HG03432 (cell line): ENCODE data around the gene BNC2.
"Not testable (repeated sequence)": the region's sequence is repeated elsewhere in the genome, so short reads cannot be mapped to it uniquely, and the experiment has no call there.

ENCODE experiments used
- ATAC-seq: cut with Tn5 transposase; IDR thresholded peaks from one replicate; pipeline ENCODE4 v1.9.1; 2021; ENCODE audit warnings: mild to moderate bottlenecking, moderate library complexity; ENCODE audit not compliant: unreplicated experiment

Gene BNC2

GRCh38 chr9:16475257-16475656, 395.2 kb downstream of the BNC2 start:
- no peak for ATAC-seq

DNA sequence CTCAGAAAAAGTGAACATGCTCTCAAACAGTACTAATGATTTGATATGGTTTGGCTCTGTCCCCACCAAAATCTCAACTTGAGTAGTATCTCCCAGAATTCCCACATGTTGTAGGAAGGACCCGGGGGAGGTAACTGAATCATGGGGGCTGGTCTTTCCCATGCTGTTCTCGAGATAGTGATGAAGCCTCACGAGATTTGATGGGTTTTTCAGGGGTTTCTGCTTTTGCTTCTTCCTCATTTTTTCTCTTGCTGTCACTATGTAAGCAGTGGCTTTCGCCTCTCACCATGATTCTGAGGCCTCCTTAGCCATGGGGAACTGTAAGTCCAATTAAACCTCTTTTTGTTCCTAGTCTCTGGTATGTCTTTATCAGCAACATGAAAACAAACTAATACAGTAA, 401.3 kb downstream of the BNC2 start:
- ATAC-seq: no peak

GRCh38 chr9:16461851-16462250, 408.6 kb downstream of the BNC2 start:
- no peak for ATAC-seq

- no peak for ATAC-seq
Measured at GRCh38 chr9:16461137-16461840, 409.2 kb downstream of the BNC2 start.

GRCh38 chr9:16460696-16461095, 409.8 kb downstream of the BNC2 start:
- no peak for ATAC-seq

- peak; percentile 54 for ATAC-seq
Measured at GRCh38 chr9:16459421-16460148, 410.9 kb downstream of the BNC2 start.

GRCh38 chr9:16458696-16459420, 411.6 kb downstream of the BNC2 start:
- ATAC-seq: peak; percentile 82

GRCh38 chr9:16455842-16456241, 414.6 kb downstream of the BNC2 start:
- no peak for ATAC-seq

DNA sequence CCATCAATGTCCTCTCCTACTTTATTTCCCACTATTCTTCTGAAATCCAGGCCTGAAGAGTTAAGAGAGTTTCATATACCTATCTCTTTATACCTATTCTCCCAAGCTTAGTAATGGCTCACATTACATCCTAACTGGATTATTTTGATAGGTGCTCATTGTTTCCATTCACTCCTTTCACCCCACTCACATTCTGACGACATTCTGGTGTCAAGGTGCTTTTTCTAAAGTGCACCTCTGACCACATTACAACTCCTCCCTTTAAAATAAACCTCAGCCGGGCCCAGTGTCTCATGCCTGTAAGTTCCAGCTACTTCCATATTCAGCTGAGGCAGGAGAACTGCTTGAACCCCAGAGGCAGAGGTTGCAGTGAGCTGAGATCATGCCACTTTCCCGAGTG, 417.1 kb downstream of the BNC2 start:
- ATAC-seq: no peak

DNA sequence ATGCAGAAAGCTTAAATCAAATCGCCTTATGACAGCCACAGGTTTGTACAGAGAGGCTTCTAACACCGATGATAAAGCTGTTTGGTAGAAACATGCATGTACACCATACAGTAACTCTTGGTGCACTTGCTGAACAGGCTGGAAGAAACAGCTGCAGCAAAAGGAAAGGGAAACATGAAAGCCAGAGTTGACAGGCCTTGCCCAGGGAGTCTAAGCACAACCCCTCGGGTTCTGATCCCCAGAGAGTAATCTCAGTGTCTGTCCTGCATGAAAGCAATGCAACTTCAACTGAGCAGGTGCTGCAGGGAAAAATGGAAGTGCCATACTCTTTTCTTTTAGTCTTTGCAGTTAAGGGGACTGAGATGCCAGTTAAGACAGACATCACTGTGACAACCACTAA, 419.9 kb downstream of the BNC2 start:
- peak; percentile 59 for ATAC-seq

DNA sequence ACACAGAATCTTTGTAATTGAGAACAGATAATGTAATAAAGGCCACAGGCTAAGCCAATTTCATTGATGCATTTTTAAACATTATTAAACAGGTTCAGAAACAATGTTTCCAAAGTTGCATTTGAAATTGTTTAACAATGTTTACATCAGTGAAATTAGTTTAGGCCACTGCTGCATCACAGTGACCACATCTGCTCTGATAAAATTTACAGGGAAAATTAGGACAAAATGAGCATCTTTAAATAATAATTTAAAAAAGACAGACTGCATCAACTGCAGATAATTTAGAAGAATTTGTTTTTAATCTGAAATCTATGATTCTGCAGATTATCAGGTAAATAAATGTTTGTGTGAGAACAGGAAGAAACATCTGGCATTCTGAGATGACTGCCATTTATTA, 420.4 kb downstream of the BNC2 start:
- ATAC-seq: no peak

GRCh38 chr9:16449076-16449730, 421.3 kb downstream of the BNC2 start:
- ATAC-seq: no peak

DNA sequence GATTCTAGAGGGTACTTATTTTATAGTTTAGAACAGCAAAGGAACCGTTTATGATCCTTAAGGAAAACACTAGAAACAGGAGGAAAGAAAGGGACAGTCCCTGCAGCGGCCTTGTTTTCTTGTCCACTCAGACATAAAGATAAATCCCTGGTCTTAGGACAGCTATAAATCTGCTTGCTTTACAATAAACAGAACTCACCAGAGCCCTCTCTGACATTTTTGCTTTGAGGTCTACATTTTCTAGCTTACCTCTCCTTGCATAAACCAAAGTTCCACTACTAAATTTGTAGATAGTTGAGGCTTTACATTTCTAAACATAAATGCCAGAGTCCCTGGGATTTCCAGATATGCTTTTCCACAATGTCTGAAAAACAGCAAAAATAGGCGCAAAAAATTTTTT, 422.5 kb downstream of the BNC2 start:
- ATAC-seq: no peak

- no peak for ATAC-seq
Measured at GRCh38 chr9:16446636-16447035, 423.8 kb downstream of the BNC2 start.

DNA sequence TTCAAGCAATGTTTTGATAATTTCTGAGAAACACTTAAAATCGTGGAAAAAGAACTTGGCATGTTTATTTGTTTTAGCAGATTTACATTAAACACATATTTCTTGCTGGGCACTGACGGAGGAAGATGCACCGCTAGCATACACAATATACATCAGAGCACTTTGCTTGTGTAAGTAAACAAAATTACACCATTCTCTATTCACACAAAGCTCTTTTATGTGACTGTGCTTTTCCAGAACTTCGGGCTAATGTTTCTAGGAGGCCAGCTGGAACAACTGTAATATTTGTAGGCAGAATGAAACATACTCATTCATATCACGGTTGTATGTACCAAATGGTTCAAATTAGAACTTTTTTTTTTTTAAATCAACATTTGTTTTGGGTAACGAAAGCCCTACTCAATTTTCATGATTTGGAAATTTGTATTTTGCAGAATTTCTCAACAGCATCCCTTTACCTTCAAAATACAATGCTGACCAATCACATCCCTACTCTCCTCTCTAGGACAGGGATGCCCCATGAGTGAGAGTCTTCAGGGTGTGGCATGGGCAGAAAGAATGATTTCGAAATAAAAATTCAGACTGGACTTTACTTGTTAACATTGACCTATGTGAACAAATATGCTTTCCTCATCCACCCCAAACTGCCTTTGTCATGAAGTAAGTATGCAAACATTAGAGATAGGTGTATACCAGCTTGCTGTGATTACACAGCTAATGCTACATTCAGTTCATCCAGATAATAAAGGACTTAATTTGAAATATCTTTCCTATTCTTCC, 425.1 kb downstream of the BNC2 start:
- ATAC-seq: no peak

DNA sequence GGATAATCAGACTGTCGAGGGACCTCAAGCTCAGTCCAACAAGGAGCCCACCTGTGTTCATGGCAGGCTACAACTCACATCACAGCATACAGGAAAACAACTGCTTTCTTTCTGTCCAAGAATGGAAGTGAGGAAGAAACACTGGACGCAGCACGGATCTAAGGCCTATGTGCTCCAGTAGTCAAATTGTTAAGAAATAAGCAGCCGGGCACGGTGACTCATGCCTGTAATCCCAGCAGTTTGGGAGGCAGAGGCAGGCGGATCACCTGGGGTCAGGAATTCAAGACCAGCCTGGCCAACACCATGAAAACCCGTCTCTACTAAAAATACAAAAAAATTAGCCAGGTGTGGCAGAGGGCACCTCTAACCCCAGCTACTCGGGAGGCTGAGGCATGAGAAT, 427.8 kb downstream of the BNC2 start:
- no peak for ATAC-seq

DNA sequence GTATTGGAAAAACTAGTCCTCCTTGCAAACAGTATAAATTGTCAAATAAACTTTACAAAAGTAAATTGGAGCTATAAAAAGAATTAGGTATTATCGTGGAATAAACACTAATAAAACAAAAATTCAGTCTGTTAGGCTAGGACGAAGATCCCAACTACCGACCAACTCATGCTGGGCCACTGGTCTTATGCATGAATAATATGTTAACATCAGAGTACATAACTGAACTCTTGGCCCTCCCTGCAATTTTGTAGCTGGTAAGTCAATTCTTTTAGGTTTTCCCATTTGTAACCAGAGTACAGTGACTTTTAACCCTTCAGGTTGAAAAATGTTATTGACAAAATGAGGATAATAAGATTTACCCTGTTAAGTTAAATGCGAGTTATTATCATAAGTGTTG, 428.7 kb downstream of the BNC2 start:
- ATAC-seq: no peak

GRCh38 chr9:16438831-16439230, 431.6 kb downstream of the BNC2 start:
- ATAC-seq: not testable (repeated sequence)

DNA sequence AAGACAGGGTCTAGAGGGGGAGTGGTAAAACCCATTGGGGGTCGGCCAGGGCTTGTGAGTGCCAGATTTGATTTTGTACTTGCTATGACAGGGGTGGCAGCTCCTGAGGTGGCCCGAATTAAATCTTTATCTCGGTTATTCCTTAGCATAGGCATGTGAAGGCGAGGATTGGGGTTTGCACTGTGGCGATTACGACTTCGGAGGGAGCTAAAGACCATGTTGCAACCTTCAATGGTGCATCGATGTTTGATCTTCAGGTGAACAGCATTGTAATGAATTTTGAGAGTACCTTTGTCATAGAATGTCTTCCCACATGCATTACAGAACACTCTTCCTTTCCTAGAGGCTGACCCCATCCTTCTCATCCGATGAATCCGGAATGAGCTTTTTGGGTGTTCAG, 433.9 kb downstream of the BNC2 start:
- no peak for ATAC-seq

DNA sequence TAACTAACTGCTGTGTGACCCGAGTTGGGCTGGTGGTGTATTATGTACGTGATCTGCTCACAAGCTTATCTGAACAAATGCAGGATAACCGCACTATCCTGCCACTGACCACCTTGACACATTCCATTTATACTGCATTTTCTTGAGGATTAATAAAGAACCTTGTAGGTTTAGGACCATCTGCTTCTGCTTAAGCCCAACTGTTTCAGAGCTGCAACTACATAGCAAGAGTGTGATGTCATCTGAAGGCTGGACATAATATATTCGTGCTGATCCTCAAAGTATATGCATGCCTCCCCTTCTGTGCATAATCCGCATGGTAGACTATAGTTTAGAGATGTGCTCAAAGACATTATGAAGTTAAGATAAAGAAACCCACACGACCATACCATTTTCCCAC, 435.9 kb downstream of the BNC2 start:
- ATAC-seq: no peak

GRCh38 chr9:16433494-16433893, 437.0 kb downstream of the BNC2 start:
- no peak for ATAC-seq
